Duodenal mucosa (tissue), 2 donors: ENCODE measurements around the gene SEMG2.

Source experiments
- H3K27ac ChIP-seq: one replicate; pipeline ENCODE4 v1.7.0; 2013; ENCODE audit warnings: low read depth, low read length
- H3K27me3 ChIP-seq, 2 donors: one replicate each; pipeline ENCODE4 v1.7.0; 2013; ENCODE audit warnings: low read length in 2 of 2, control low read depth in 1 of 2; ENCODE audit not compliant: insufficient read depth in 2 of 2, control insufficient read depth in 1 of 2
- H3K36me3 ChIP-seq, 2 donors: one replicate each; pipeline ENCODE4 v1.7.0; 2013; ENCODE audit warnings: low read length in 2 of 2, control low read depth in 1 of 2; ENCODE audit not compliant: insufficient read depth in 2 of 2, control insufficient read depth in 1 of 2
- H3K4me1 ChIP-seq, 2 donors: one replicate each; pipeline ENCODE4 v1.7.0; 2013; ENCODE audit warnings: low read length in 2 of 2, control low read depth in 1 of 2; ENCODE audit not compliant: insufficient read depth in 2 of 2, control insufficient read depth in 1 of 2
- H3K4me3 ChIP-seq, 2 donors: one replicate each; pipeline ENCODE4 v1.7.0; 2013; ENCODE audit warnings: low read length in 2 of 2, low read depth in 1 of 2
- H3K9ac ChIP-seq, 2 donors: one replicate each; pipeline ENCODE4 v1.7.0; 2013; ENCODE audit warnings: low read length in 2 of 2, low read depth in 1 of 2
- H3K9me3 ChIP-seq, 2 donors: one replicate each; pipeline ENCODE4 v1.7.0; 2013; ENCODE audit warnings: low read length in 2 of 2, control low read depth in 1 of 2; ENCODE audit not compliant: control insufficient read depth in 1 of 2

SEMG2 gene

GRCh38 chr20:45221076-45221475 lies at the start of gene SEMG2:
Gene SEMG2 (plus strand): TSS chr20:45221373. CDS start chr20:45221390, 17 bp downstream.
- H3K27me3 ChIP-seq: peaks cover 3 to 6% of the 10 kb centered on the region in 2 donors
- H3K4me1 ChIP-seq: no peaks in the 10 kb centered on the region
- H3K36me3 ChIP-seq: no peaks in the 10 kb centered on the region
- H3K9ac ChIP-seq: no peak within 1 kb of the TSS
- H3K27ac ChIP-seq: no peak within 1 kb of the TSS
- H3K4me3 ChIP-seq: no peak within 1 kb of the TSS
- H3K9me3 ChIP-seq: no peaks in the 10 kb centered on the region

GRCh38 chr20:45173522-45173921 lies 47.7 kb upstream of the SEMG2 start:
- H3K36me3 ChIP-seq: no peaks in the 10 kb centered on the region
- no peak overlapping the region for H3K4me3 ChIP-seq
- peaks cover 8 to 10% of the 10 kb centered on the region in 2 donors for H3K4me1 ChIP-seq
- H3K9ac ChIP-seq: no peak overlapping the region
- peaks cover 0 to 4% of the 10 kb centered on the region in 2 donors for H3K27me3 ChIP-seq
- H3K9me3 ChIP-seq: no peaks in the 10 kb centered on the region
- no peak overlapping the region for H3K27ac ChIP-seq

GRCh38 chr20:45174434-45175364 lies 46.5 kb upstream of the SEMG2 start, which contains the start of gene PI3:
Gene PI3 (plus strand): TSS chr20:45174902. CDS start chr20:45174923, 21 bp downstream.
- Histone ChIP-seq H3K27ac (no peak within 1 kb of the TSS), H3K4me3 (no peak within 1 kb of the TSS), H3K4me1 (peaks cover 8 to 10% of the 10 kb centered on the region in 2 donors), H3K9ac (no peak within 1 kb of the TSS), H3K9me3 (no peaks in the 10 kb centered on the region), H3K27me3 (peaks cover 0 to 4% of the 10 kb centered on the region in 2 donors), H3K36me3 (no peaks in the 10 kb centered on the region)

- no peak overlapping the region for H3K9ac ChIP-seq
Measured at GRCh38 chr20:45176526-45177267, 44.5 kb upstream of the SEMG2 start.

GRCh38 chr20:45179166-45179565 lies 42.0 kb upstream of the SEMG2 start:
- Histone ChIP-seq H3K9ac (no peak overlapping the region), H3K4me1 (peaks cover 8 to 10% of the 10 kb centered on the region in 2 donors), H3K9me3 (no peaks in the 10 kb centered on the region), H3K36me3 (no peaks in the 10 kb centered on the region), H3K4me3 (no peak overlapping the region), H3K27me3 (peaks cover 0 to under 1% of the 10 kb centered on the region in 2 donors), H3K27ac (no peak overlapping the region)

More at GRCh38 chr20:45176526-45177267, 44.5 kb upstream of the SEMG2 start:
- H3K36me3 ChIP-seq: no peaks in the 10 kb centered on the region
- no peak overlapping the region for H3K27ac ChIP-seq
- H3K4me3 ChIP-seq: no peak overlapping the region
- peaks cover 8 to 10% of the 10 kb centered on the region in 2 donors for H3K4me1 ChIP-seq
- H3K9me3 ChIP-seq: no peaks in the 10 kb centered on the region
- peaks cover 0 to 4% of the 10 kb centered on the region in 2 donors for H3K27me3 ChIP-seq

GRCh38 chr20:45181639-45182038 lies 39.5 kb upstream of the SEMG2 start:
- H3K27ac ChIP-seq: no peak overlapping the region
- no peaks in the 10 kb centered on the region for H3K36me3 ChIP-seq
- H3K9me3 ChIP-seq: no peaks in the 10 kb centered on the region
- H3K4me1 ChIP-seq: no peaks in the 10 kb centered on the region
- H3K27me3 ChIP-seq: no peaks in the 10 kb centered on the region
- no peak overlapping the region for H3K9ac ChIP-seq
- no peak overlapping the region for H3K4me3 ChIP-seq

- no peaks in the 10 kb centered on the region for H3K36me3 ChIP-seq
- no peak overlapping the region for H3K27ac ChIP-seq
- no peak overlapping the region for H3K4me3 ChIP-seq
- H3K4me1 ChIP-seq: no peaks in the 10 kb centered on the region
- H3K9me3 ChIP-seq: no peaks in the 10 kb centered on the region
- no peaks in the 10 kb centered on the region for H3K27me3 ChIP-seq
- no peak overlapping the region for H3K9ac ChIP-seq
Measured at GRCh38 chr20:45183084-45183483, 38.1 kb upstream of the SEMG2 start.

- no peak overlapping the region for H3K27ac ChIP-seq
- no peaks in the 10 kb centered on the region for H3K27me3 ChIP-seq
- H3K4me3 ChIP-seq: no peak overlapping the region
- no peaks in the 10 kb centered on the region for H3K9me3 ChIP-seq
- no peaks in the 10 kb centered on the region for H3K4me1 ChIP-seq
- H3K9ac ChIP-seq: no peak overlapping the region
- H3K36me3 ChIP-seq: no peaks in the 10 kb centered on the region
Measured at GRCh38 chr20:45187693-45188092, 33.5 kb upstream of the SEMG2 start.

GRCh38 chr20:45189067-45189609 lies 32.0 kb upstream of the SEMG2 start:
- no peaks in the 10 kb centered on the region for H3K36me3 ChIP-seq
- H3K9me3 ChIP-seq: no peaks in the 10 kb centered on the region
- H3K4me1 ChIP-seq: no peaks in the 10 kb centered on the region
- no peak overlapping the region for H3K27ac ChIP-seq
- H3K9ac ChIP-seq: no peak overlapping the region
- no peak overlapping the region for H3K4me3 ChIP-seq
- H3K27me3 ChIP-seq: peaks cover 3 to 4% of the 10 kb centered on the region in 2 donors

GRCh38 chr20:45189861-45190260 lies 31.3 kb upstream of the SEMG2 start:
- no peak overlapping the region for H3K27ac ChIP-seq
- H3K27me3 ChIP-seq: peaks cover 3 to 4% of the 10 kb centered on the region in 2 donors
- H3K36me3 ChIP-seq: no peaks in the 10 kb centered on the region
- H3K4me3 ChIP-seq: no peak overlapping the region
- no peaks in the 10 kb centered on the region for H3K9me3 ChIP-seq
- no peak overlapping the region for H3K9ac ChIP-seq
- no peaks in the 10 kb centered on the region for H3K4me1 ChIP-seq
